Duodenal mucosa (tissue), 2 donors: Measurements from ENCODE around the gene ACAD10.
"Not testable (repeated sequence)": the region's sequence is repeated elsewhere in the genome, so short reads cannot be mapped to it uniquely, and the experiment has no call there.

Experiments
- H3K27ac ChIP-seq: one replicate; pipeline ENCODE4 v1.7.0; 2013; ENCODE audit warnings: low read depth, low read length
- H3K27me3 ChIP-seq, 2 donors: one replicate each; pipeline ENCODE4 v1.7.0; 2013; ENCODE audit warnings: low read length in 2 of 2, control low read depth in 1 of 2; ENCODE audit not compliant: insufficient read depth in 2 of 2, control insufficient read depth in 1 of 2
- H3K36me3 ChIP-seq, 2 donors: one replicate each; pipeline ENCODE4 v1.7.0; 2013; ENCODE audit warnings: low read length in 2 of 2, control low read depth in 1 of 2; ENCODE audit not compliant: insufficient read depth in 2 of 2, control insufficient read depth in 1 of 2
- H3K4me1 ChIP-seq, 2 donors: one replicate each; pipeline ENCODE4 v1.7.0; 2013; ENCODE audit warnings: low read length in 2 of 2, control low read depth in 1 of 2; ENCODE audit not compliant: insufficient read depth in 2 of 2, control insufficient read depth in 1 of 2
- H3K4me3 ChIP-seq, 2 donors: one replicate each; pipeline ENCODE4 v1.7.0; 2013; ENCODE audit warnings: low read length in 2 of 2, low read depth in 1 of 2
- H3K9ac ChIP-seq, 2 donors: one replicate each; pipeline ENCODE4 v1.7.0; 2013; ENCODE audit warnings: low read length in 2 of 2, low read depth in 1 of 2
- H3K9me3 ChIP-seq, 2 donors: one replicate each; pipeline ENCODE4 v1.7.0; 2013; ENCODE audit warnings: low read length in 2 of 2, control low read depth in 1 of 2; ENCODE audit not compliant: control insufficient read depth in 1 of 2

ACAD10 gene

DNA sequence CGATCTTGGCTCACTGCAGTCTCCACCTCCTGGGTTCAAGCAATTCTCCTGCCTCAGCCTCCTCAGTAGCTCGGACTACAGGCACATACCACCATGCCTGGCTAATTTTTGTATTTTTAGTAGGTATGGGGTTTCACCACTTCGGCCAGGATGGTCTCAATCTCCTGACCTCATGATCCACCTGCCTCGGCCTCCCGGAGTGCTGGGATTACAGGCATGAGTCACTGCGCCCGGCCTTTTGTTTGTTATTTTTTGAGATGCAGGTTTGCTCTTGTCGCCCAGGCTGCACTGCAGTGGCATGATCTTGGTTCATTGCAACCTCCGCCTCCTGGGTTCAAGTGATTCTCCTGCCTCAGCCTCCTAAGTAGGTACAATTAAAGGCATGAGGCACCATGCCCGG, 33.5 kb downstream of the ACAD10 start:
- not testable (repeated sequence) for H3K27me3 ChIP-seq, H3K4me3 ChIP-seq, H3K27ac ChIP-seq, H3K9ac ChIP-seq, H3K4me1 ChIP-seq, H3K9me3 ChIP-seq
- H3K36me3 ChIP-seq: peaks cover 16 to 36% of the 10 kb centered on the region in 2 donors

DNA sequence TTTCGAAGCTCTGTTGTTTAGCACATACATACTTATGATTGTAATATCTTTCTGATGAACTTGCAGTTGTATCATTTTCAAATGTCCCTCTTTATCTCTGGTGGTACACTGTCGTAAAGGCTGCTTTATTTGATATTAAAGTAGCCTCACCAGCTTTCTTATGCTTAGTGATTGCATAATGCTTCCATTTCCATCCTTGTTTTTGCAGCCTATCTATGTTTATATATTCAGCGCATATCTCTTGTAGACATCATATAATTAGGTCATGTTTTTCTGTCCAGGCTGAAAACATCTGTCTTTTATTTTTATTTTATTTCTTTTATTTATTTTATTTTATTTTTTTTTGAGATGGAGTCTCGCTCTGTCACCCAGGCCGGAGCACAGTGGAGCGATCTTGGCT, 34.6 kb downstream of the ACAD10 start:
- H3K4me3 ChIP-seq: no peak overlapping the region
- H3K4me1 ChIP-seq: no peaks in the 10 kb centered on the region
- no peak overlapping the region for H3K9ac ChIP-seq
- H3K27me3 ChIP-seq: no peaks in the 10 kb centered on the region
- no peaks in the 10 kb centered on the region for H3K9me3 ChIP-seq
- no peak overlapping the region for H3K27ac ChIP-seq
- H3K36me3 ChIP-seq: peaks cover 15 to 38% of the 10 kb centered on the region in 2 donors

DNA sequence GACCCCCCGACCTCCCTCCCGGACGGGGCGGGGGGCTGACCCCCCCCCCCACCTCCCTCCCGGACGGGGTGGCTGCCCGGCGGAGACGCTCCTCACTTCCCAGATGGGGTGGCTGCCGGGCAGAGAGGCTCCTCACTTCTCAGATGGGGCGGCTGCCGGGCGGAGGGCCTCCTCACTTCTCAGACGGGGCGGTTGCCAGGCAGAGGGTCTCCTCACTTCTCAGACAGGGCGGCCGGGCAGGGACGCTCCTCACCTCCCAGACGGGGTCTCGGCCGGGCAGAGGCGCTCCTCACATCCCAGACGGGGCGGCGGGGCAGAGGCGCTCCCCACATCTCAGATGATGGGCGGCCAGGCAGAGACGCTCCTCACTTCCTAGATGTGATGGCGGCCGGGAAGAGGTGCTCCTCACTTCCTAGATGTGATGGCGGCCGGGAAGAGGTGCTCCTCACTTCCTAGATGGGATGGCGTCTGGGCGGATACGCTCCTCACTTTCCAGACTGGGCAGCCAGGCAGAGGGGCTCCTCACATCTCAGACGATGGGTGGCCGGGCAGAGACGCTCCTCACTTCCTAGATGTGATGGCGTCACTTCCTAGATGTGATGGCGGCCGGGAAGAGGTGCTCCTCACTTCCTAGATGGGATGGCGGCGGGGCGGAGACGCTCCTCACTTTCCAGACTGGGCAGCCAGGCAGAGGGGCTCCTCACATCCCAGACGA, 38.0 kb downstream of the ACAD10 start:
- peaks cover 11 to 31% of the 10 kb centered on the region in 2 donors for H3K36me3 ChIP-seq
- not testable (repeated sequence) for H3K4me3 ChIP-seq, H3K4me1 ChIP-seq, H3K9me3 ChIP-seq, H3K9ac ChIP-seq, H3K27ac ChIP-seq, H3K27me3 ChIP-seq

DNA sequence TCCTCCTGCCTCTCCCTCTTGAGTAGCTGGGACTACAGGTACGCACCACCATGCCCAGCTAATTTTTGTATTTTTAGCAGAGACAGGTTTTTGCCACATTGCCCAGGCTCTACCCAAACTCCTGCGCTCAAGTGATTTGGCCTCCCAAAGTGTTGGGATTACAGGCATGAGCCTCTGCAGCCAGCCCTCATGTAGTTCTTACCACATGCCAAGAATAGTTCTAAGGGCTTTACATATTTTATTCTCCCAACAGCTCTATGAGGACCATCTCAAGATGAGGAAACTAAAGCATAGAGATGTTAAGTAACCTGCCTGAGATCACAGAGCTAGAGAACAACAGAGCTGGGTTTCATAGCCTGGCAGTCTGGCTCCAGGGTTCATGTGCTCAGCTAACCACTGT, 42.9 kb downstream of the ACAD10 start:
- Histone ChIP-seq H3K36me3 (peaks cover 21 to 52% of the 10 kb centered on the region in 2 donors), H3K9me3 (no peaks in the 10 kb centered on the region), H3K4me1 (no peaks in the 10 kb centered on the region), H3K9ac (no peak overlapping the region), H3K27ac (no peak overlapping the region), H3K4me3 (no peak overlapping the region), H3K27me3 (no peaks in the 10 kb centered on the region)

- Histone ChIP-seq H3K4me3 (no peak overlapping the region), H3K9ac (no peak overlapping the region), H3K27ac (no peak overlapping the region), H3K27me3 (no peaks in the 10 kb centered on the region), H3K9me3 (no peaks in the 10 kb centered on the region), H3K36me3 (peaks cover 24 to 54% of the 10 kb centered on the region in 2 donors), H3K4me1 (no peaks in the 10 kb centered on the region)
Measured at GRCh38 chr12:111730420-111730819, 44.6 kb downstream of the ACAD10 start.

DNA sequence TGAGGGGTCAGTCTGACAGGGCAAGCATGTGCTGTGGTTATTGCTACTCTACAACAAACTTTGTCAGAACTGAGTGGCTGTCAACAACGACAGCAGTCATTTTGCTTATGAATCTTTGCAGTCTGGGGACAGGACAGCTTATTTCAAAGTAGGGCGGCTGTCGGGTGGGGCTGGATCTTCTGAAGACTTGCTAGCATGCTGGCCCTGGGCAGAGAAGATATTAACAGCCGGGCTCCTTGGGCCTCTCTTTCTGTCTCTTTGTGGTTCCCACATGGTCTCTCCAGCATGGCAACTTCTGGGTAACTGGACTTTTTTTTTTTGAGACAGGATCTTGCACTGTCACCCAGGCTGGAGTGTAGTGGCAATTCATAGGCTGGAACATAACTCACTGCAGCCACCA, 46.9 kb downstream of the ACAD10 start:
- H3K4me1 ChIP-seq: no peaks in the 10 kb centered on the region
- H3K4me3 ChIP-seq: no peak overlapping the region
- peaks cover 25 to 59% of the 10 kb centered on the region in 2 donors for H3K36me3 ChIP-seq
- H3K9ac ChIP-seq: no peak overlapping the region
- H3K27ac ChIP-seq: no peak overlapping the region
- H3K9me3 ChIP-seq: no peaks in the 10 kb centered on the region
- no peaks in the 10 kb centered on the region for H3K27me3 ChIP-seq

- no peaks in the 10 kb centered on the region for H3K4me1 ChIP-seq
- no peak overlapping the region for H3K27ac ChIP-seq
- H3K4me3 ChIP-seq: no peak overlapping the region
- H3K9me3 ChIP-seq: no peaks in the 10 kb centered on the region
- H3K9ac ChIP-seq: no peak overlapping the region
- H3K27me3 ChIP-seq: no peaks in the 10 kb centered on the region
- H3K36me3 ChIP-seq: peaks cover 22 to 60% of the 10 kb centered on the region in 2 donors
Measured at GRCh38 chr12:111733340-111733915, 47.6 kb downstream of the ACAD10 start.

- H3K27me3 ChIP-seq, H3K9ac ChIP-seq, H3K9me3 ChIP-seq, H3K27ac ChIP-seq, H3K4me3 ChIP-seq: not testable (repeated sequence)
- H3K36me3 ChIP-seq: peaks cover 8 to 31% of the 10 kb centered on the region in 2 donors
- H3K4me1 ChIP-seq: peaks cover 10 to 11% of the 10 kb centered on the region in 2 donors
Measured at GRCh38 chr12:111739524-111739923, 53.7 kb downstream of the ACAD10 start.

- H3K36me3 ChIP-seq: peaks cover 19 to 42% of the 10 kb centered on the region in 2 donors
- H3K27ac ChIP-seq: no peak overlapping the region
- H3K9ac ChIP-seq: peak overlapping the region in 1 of 2 donors; percentile 10
- H3K4me1 ChIP-seq: peaks cover 11 to 16% of the 10 kb centered on the region in 2 donors
- no peak overlapping the region for H3K4me3 ChIP-seq
- no peaks in the 10 kb centered on the region for H3K9me3 ChIP-seq
- no peaks in the 10 kb centered on the region for H3K27me3 ChIP-seq
Measured at GRCh38 chr12:111741235-111741812, 55.5 kb downstream of the ACAD10 start.

- H3K9me3 ChIP-seq: no peaks in the 10 kb centered on the region
- H3K36me3 ChIP-seq: peaks cover 30 to 48% of the 10 kb centered on the region in 2 donors
- H3K4me1 ChIP-seq: peaks cover 11 to 22% of the 10 kb centered on the region in 2 donors
- H3K9ac ChIP-seq: no peak overlapping the region
- H3K27ac ChIP-seq: no peak overlapping the region
- H3K4me3 ChIP-seq: no peak overlapping the region
- no peaks in the 10 kb centered on the region for H3K27me3 ChIP-seq
Measured at GRCh38 chr12:111745211-111745610, 59.4 kb downstream of the ACAD10 start.
